ENCODE measurements around the gene NR1D2. TPM values are rescaled to one million over a fixed set of nuclear protein-coding genes. Genes with fewer than 3 reads are reported as not detected.

The NR1D2 gene
- 6.2 to 8.6 TPM (median 7.3 TPM) in 5 replicates for total RNA-seq (2022; extraction: Qiagen RNA extraction; ENCODE audit: low read depth)

DNA sequence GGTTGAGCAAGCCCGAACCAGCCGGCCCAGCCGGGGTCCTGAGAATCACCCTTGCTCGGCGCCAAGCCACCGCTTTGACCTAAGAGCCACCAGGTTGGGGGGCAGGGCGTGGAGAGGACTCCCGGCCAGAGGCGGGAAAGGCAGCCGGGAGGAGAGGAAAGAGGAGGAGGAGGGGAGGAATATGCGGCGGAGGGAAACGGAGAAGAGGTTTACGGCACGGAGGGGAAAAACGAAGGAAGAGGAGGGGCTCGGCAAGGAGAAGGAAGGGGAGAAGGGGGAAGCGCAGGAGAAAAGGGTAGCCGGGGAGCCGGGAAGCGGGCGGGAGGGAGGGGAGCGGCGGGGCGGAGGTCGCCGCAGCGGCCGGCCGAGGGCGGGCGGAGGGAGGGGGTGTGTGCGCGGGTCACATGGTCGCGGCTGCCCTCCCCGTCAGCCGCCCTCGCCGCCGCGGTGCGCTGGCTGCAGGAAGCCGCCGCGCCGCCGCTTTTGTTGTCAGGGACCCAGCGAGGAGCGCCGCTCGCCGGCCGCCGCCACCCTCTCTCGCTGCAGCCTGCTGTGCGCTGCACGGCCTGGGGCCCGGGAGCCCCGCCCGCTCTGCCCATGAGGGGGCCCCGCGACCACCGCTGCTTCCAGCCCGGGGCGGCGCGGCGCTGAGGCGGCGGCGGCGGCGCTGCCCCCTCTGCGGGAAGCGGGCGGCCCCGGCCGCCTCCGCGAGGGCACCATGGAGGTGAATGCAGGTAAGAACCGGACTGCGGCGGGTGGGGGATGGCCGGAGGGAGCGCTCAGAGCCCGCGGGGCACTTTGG is at the start of gene NR1D2:
TSS of gene NR1D2 (plus strand) at position 426 of the 802 bp plus-strand sequence. CDS start at position 719, 293 bp downstream.

GRCh38 chr3:23916886-23917678 is 28.0 kb upstream of the NR1D2 start, which contains the start of the genes NKIRAS1 and RPL15:
TSS of gene NKIRAS1 (minus strand) at chr3:23916990. CDS start at chr3:23910904, 6,086 bp downstream.
TSS of gene RPL15 (plus strand) at chr3:23917132. CDS start at chr3:23917860, 728 bp downstream.

Other genes starting within 250 kb of the NR1D2 start
- 90.6 to 109 TPM (median 97.4 TPM) in 5 replicates for gene UBE2E1, start 139.3 kb upstream of the NR1D2 start, total RNA-seq (2022; extraction: Qiagen RNA extraction; ENCODE audit: low read depth)
- gene NKIRAS1, start 28.3 kb upstream of the NR1D2 start, total RNA-seq (2022; extraction: Qiagen RNA extraction; ENCODE audit: low read depth): 9.0 to 10.8 TPM (median 9.4 TPM) in 5 replicates
- 2,840 to 3,641 TPM (median 2,893 TPM) in 5 replicates for gene RPL15, start 28.2 kb upstream of the NR1D2 start, total RNA-seq (2022; extraction: Qiagen RNA extraction; ENCODE audit: low read depth)

Measured in A549 treated with DMSO at 1 μM for 4 hours (cell line).